ENCODE results near the gene C11orf68.

The C11orf68 gene

DNA sequence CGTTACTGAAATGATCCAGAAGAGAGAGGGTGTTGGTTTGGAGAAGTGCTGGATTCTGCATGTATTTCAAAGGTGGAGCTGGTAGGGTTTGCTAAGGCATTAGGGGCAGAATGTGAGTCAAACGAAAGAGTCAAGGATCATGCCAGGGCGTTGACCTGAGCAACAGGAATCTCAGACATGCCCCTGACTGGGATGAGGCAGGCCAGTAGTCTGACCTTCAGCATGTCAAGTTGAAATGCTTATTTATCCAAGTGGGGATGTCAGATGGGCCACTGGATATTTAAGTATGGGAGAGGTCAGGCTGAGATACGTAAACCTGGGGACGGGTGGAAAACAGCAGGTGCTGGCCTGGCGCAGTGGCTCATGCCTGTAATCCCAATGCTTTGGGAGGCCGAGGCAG, 23.7 kb upstream of the C11orf68 start:
- DNase-seq: no peak

GRCh38 chr11:65941720-65942310, 23.0 kb upstream of the C11orf68 start:
- no peak for DNase-seq

DNA sequence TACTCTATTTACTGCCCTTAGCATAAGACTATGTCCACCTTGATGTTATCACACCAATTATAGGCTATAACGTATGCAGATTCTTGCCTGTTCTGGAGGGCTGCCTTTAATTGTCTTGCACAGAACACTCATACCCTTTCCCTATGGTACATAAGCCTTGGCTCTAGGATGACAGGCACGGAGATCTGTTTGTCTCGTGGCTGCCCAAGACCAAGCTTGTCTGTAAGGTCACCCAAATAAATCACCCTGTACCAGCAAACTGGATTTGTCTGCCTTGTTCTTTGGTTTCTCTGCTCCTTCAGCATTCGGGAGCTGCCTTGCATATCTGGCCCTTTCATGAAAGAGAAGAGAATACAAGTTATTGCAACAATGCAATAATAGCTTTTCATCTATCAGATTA, 18.9 kb upstream of the C11orf68 start:
- DNase-seq: no peak

DNA sequence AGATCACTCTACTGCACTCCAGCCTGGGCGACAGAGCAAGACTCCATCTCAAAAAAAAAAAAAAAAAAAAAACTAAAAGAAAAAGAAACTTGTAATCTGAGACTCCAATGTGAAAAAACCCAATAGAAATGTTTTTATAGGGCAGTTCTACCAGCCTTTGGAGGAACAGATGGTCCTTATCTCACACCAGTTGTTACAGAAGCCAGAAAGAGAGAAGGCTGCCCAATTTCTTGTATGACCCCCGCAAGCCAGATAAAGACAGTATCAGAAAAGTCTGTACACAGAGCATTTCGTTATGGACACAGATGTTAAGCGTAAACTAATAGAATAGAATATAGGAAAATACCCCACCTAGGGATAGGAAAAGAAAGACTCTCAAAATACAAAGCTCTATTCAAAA, 15.2 kb upstream of the C11orf68 start:
- DNase-seq: peak; percentile 80

DNA sequence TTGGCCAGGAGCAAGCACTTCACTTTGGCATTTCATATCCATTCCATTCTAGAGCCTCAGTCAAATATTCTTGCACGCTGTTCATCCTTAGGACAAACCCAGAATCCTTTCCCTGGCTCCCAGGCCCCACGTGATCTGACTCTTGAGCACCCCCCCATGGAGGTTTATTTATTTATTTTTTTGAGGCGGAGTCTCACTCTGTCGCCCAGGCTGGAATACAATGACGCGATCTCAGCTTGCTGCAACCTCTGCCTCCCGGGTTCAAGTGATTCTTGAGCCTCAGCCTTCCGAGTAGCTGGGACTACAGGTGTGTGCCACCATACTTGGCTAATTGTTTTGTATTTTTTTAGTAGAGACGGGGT, 13.7 kb upstream of the C11orf68 start:
- no peak for DNase-seq

DNA sequence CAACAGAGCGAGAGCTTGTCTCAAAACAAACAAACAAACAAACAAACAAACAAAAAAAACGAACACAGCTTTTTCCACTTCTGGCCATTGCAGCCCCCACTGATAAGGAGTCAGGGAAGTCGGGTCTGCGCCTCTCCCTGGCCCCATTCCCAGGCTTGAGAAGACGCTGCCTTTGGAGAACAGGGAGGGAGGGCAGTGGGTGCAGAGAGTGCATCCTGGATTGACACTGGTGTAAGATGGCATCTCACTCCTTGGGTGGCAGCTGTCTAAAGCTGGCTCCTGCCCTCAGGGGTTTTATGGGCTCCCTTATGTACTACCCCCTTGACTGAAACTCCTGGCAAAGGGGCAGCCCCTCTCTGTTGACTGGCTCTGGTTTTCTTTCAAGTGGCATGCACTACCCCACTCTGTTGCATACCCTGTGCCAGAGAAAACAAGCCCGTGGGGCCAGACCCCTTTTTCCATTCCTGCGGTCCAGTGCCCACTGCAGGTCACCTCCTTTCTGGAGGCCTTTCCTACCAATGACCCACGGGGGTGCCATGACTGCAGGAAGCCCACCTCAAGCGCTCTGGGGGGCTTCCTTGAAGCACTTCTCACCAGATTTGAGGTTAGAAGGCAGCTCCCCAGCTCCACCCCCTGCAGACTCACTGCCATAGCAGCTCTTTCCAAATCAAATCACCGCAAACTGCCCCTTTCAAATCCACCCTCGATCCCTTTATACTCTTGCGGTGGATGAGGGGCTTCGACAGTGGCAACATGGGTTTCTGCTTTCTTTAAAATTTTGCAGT, 13.1 kb upstream of the C11orf68 start:
- no peak for DNase-seq

GRCh38 chr11:65928667-65929066, 9.8 kb upstream of the C11orf68 start:
- no peak for DNase-seq

DNA sequence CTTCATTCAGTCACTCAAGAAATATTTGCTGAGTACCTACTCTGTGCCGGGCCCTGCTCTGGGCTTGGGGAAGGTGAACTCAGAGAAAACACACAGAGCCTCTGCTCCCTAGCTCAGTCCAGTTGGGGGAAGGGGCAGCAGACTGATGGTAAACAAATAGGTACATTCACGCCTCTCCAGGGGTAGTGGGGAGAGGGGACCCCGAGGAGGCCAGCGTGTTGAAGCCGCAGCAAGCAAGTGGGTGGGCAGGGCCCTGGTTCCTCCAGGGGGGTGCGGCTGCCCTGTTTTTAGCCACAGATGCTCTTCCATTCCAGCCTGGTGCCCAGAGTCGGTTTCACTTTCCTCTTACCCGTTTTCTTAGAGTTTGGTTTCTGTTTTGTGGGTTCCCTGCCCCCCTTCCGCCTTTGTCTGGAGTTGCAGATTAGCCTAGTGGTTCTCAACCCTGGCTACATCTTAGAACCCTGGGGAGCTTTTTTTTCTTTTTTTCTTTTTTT, 9.1 kb upstream of the C11orf68 start:
- no peak for DNase-seq

- DNase-seq: no peak
Observed at GRCh38 chr11:65925397-65925796, 6.5 kb upstream of the C11orf68 start.

DNA sequence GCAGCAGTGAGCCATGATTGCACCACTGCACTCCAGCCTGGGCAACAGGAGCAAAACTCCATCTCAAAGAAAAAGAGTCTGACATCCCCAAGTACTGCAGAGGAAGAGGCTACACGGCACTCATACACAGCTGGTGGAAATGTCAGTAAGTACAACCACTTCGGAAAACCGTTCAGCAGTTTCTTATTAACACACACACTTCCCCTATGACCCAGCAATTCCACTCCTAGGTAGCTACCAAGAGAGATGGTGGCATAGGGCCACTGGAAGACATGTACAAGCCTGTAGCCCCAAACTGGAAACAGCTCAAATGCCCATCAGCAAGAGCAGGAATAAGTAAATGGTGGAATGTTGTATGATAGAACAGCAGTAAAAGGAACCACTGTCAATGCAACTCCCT, 3.7 kb upstream of the C11orf68 start:
- DNase-seq: no peak

DNA sequence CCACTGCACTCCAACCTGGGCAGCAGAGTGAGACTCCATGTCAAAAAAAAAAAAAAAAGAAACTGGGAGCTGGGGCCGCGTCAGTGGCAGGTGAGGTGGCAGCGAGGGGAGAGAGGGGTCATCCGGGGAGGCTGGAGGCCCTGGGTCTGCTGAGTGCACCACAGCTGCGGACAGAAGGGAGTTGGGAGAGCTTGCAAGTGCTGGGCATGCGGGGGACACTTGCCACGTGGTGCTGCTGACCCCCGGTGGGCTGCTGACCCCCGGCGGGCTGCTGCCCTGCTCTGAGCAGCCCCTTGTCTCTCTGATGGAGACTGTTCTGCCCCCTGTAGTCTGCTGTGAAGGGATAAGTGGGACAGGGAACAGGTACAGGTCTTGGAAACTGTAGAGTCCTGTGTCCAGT, 3.0 kb upstream of the C11orf68 start:
- DNase-seq: no peak

- DNase-seq: no peak
Observed at GRCh38 chr11:65921033-65921555, 2.2 kb upstream of the C11orf68 start.

GRCh38 chr11:65920372-65920802, 1.5 kb upstream of the C11orf68 start:
- DNase-seq: no peak

- no peak for DNase-seq
Observed at GRCh38 chr11:65919573-65920371, 910 bp upstream of the C11orf68 start.

- peak; percentile 78 for DNase-seq
Observed at GRCh38 chr11:65919141-65919572, 295 bp upstream of the C11orf68 start, which contains the start of gene DRAP1. Gene DRAP1 (plus strand): TSS chr11:65919426. CDS start chr11:65919502, 76 bp downstream.

GRCh38 chr11:65917434-65918210, 1.2 kb downstream of the C11orf68 start:
- no peak for DNase-seq

DNA sequence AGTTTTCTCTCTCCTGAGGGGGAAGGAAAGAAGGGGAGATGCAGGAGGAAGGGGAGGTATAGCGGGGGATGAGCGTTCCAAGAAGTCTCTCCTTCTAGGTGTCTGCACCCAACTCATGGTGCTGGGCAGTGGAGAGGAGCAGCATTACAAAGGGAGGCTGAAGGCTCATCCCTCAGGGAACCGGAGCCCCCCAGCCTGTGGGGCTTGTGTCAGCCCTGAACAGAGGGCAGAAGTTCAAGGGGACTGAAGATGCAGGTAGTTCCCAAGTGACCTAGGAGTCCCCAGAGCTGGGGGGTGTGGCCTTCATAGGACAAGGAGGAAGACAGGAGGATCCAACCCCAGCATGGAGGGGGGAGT, 1.8 kb downstream of the C11orf68 start:
- no peak for DNase-seq

- no peak for DNase-seq
Observed at GRCh38 chr11:65916391-65916790, 2.5 kb downstream of the C11orf68 start.

GRCh38 chr11:65915821-65916251, 3.0 kb downstream of the C11orf68 start:
- DNase-seq: no peak

DNA sequence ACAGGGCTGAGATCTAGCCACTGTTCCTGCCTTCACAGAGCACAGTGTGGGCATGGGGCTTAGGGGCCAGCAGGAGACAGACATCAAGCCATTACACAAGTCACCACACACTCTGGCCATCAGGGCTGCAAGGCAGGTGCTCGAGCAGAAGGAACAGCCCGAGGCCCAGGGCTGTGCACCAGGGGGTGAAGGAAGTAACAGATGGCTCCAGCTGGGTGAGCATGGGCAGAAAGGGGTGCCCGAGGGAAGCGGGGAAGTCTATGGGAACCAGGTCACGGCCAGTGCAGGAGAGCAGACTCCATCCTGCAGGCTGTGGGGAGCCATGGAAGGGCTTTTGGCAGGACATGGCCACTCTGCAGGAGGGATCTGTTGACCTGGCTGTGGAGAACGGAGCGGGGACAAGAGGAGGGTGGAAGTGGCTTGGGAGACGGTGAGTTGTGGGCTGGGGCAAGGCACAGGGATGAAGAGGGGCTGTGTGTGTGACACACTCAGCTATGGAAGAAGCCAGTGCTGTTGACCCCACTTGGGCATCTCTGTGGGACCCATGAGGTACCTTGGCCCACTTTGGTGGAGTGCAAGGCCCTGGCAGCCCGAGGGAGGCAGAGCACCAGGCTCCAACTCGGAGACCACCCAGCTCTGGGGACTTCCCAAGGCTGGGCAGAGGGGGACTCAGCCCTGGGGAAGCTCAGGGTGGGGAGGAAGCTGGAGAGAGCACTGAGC, 3.6 kb downstream of the C11orf68 start:
- DNase-seq: peak; percentile 30

DNA sequence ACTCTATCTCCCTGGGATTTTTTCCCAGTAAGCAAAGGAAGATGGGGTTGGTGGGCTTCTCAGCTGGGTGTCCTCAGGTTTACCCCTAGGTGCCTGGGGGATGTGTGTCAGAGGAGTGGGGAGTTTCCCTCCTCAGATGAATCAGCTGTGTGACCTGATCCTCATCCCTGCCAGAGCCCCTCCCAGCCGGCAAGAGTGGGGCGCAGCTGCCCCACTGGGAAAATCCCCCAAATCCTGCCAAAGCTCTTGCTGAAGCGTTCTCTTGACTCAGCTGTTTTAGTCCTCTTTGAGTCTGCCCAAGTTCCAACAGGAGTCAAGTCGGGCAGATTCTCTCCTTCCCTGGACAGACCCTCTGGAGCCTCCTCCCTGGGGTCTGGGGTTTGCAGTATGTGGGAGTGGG, 6.0 kb downstream of the C11orf68 start:
- DNase-seq: no peak
